HEK293 (cell line): ENCODE measurements around the gene PLA2G4E.

Source experiments
- CTCF ChIA-PET: fragments of 350-600 bp; formaldehyde crosslinking; extraction: SDS; loops from one replicate; lab custom pipeline; 2021; ENCODE audit warnings: antibody characterized with exemption; lab: Yijun Ruan, JAX
- POLR2A ChIA-PET: fragments of 300-600 bp; formaldehyde crosslinking; extraction: SDS; loops from one replicate; lab custom pipeline; 2020; ENCODE audit warnings: antibody characterized with exemption, inconsistent platforms; lab: Yijun Ruan, JAX
- H3K27ac ChIP-seq: fragments of 200-500 bp; sonication (Bioruptor generic); 2 replicates; pipeline ENCODE4 v1.5.1; 2014; ENCODE audit warnings: low read depth, low read length, control low read depth, inconsistent platforms; ENCODE audit errors: extremely low read depth
- H3K36me3 ChIP-seq, 2 experiments: fragments of 200-500 bp in 1 of 2; sonication (Bioruptor generic) in 1 of 2; 1 replicate in 1 of 2; 2 replicates in 1 of 2; pipeline ENCODE4 v1.5.1; 2014 to 2017; ENCODE audit warnings: inconsistent platforms in 2 of 2, low read length in 2 of 2; ENCODE audit not compliant: control insufficient read depth in 2 of 2, insufficient read depth in 1 of 2
- H3K4me1 ChIP-seq: fragments of 200-500 bp; sonication (Bioruptor generic); 2 replicates; pipeline ENCODE4 v1.5.1; 2014; ENCODE audit warnings: mild to moderate bottlenecking, low read length, inconsistent platforms; ENCODE audit not compliant: control insufficient read depth, insufficient read depth
- H3K4me3 ChIP-seq: 2 replicates; pipeline ENCODE4 v1.5.1; 2011; ENCODE audit warnings: low read depth, mild to moderate bottlenecking, control low read depth, low read length, moderate library complexity
- H3K9me3 ChIP-seq: fragments of 200-500 bp; sonication (Bioruptor generic); 2 replicates; pipeline ENCODE4 v1.5.1; 2014; ENCODE audit warnings: low read depth, low read length, inconsistent platforms; ENCODE audit not compliant: control insufficient read depth, insufficient read depth
- KLF1 ChIP-seq: fragments of 450-650 bp; formaldehyde crosslinking; IDR thresholded peaks from 2 replicates; pipeline ENCODE4 v1.5.1; 2016; ENCODE audit warnings: missing biosample characterization, missing genetic modification characterization
- TRIM28 ChIP-seq: IDR thresholded peaks from 2 replicates; pipeline ENCODE4 v1.6.1; 2011; ENCODE audit warnings: low read length, control low read depth, borderline replicate concordance
- ZNF175 ChIP-seq: fragments of 450-650 bp; formaldehyde crosslinking; IDR thresholded peaks from 2 replicates; pipeline ENCODE4 v1.5.1; 2016; ENCODE audit warnings: missing biosample characterization, missing genetic modification characterization
- ZNF202 ChIP-seq: fragments of 450-650 bp; formaldehyde crosslinking; IDR thresholded peaks from 2 replicates; pipeline ENCODE4 v1.5.1; 2016; ENCODE audit warnings: missing biosample characterization, missing genetic modification characterization, borderline replicate concordance
- ZNF239 ChIP-seq: fragments of 450-650 bp; formaldehyde crosslinking; IDR thresholded peaks from 2 replicates; pipeline ENCODE4 v1.5.1; 2016; ENCODE audit warnings: missing biosample characterization, missing genetic modification characterization
- ZNF266 ChIP-seq: fragments of 450-650 bp; formaldehyde crosslinking; IDR thresholded peaks from 2 replicates; pipeline ENCODE4 v1.5.1; 2016; ENCODE audit warnings: missing biosample characterization, missing genetic modification characterization, low read depth
- ZNF302 ChIP-seq: fragments of 450-650 bp; formaldehyde crosslinking; IDR thresholded peaks from 2 replicates; pipeline ENCODE4 v1.5.1; 2016; ENCODE audit warnings: missing biosample characterization, missing genetic modification characterization, low read depth
- ZNF433 ChIP-seq: fragments of 450-650 bp; formaldehyde crosslinking; IDR thresholded peaks from 2 replicates; pipeline ENCODE4 v1.5.1; 2016; ENCODE audit warnings: missing biosample characterization, missing genetic modification characterization, low read depth
- ZNF48 ChIP-seq: fragments of 450-650 bp; formaldehyde crosslinking; IDR thresholded peaks from 2 replicates; pipeline ENCODE4 v1.5.1; 2016; ENCODE audit warnings: missing biosample characterization, missing genetic modification characterization
- ZNF623 ChIP-seq: fragments of 450-650 bp; formaldehyde crosslinking; IDR thresholded peaks from 2 replicates; pipeline ENCODE4 v1.5.1; 2016; ENCODE audit warnings: missing biosample characterization, missing genetic modification characterization
- ZNF707 ChIP-seq: fragments of 450-650 bp; formaldehyde crosslinking; IDR thresholded peaks from 2 replicates; pipeline ENCODE4 v1.5.1; 2016; ENCODE audit warnings: missing biosample characterization, missing genetic modification characterization
- ZNF830 ChIP-seq: fragments of 450-650 bp; IDR thresholded peaks from 2 replicates; pipeline ENCODE4 v1.5.0; 2018; ENCODE audit warnings: missing biosample characterization, missing genetic modification characterization, low read depth, mild to moderate bottlenecking, moderate library complexity
- ZSCAN30 ChIP-seq: fragments of 450-650 bp; IDR thresholded peaks from 2 replicates; pipeline ENCODE4 v1.5.1; 2018; ENCODE audit warnings: missing biosample characterization, mild to moderate bottlenecking, missing genetic modification characterization, moderate library complexity
- ZXDB ChIP-seq: fragments of 450-650 bp; formaldehyde crosslinking; IDR thresholded peaks from 2 replicates; pipeline ENCODE4 v1.5.1; 2016; ENCODE audit warnings: missing biosample characterization, missing genetic modification characterization
- TF ChIP-seq, protein P1 (sequence below): fragments of 450-650 bp; formaldehyde crosslinking; IDR thresholded peaks from 2 replicates; pipeline ENCODE4 v1.5.1; 2016; ENCODE audit warnings: missing biosample characterization, missing genetic modification characterization, borderline replicate concordance
- TF ChIP-seq, protein P2 (sequence below): fragments of 450-650 bp; formaldehyde crosslinking; IDR thresholded peaks from 2 replicates; pipeline ENCODE4 v1.5.1; 2016; ENCODE audit warnings: missing biosample characterization, missing genetic modification characterization
- TF ChIP-seq, protein P3 (sequence below): fragments of 450-650 bp; formaldehyde crosslinking; conservative IDR thresholded peaks from 2 replicates; pipeline ENCODE4 v1.5.1; 2016; ENCODE audit warnings: low read depth, missing biosample characterization, missing genetic modification characterization
- TF ChIP-seq, protein P4 (sequence below): fragments of 450-650 bp; formaldehyde crosslinking; IDR thresholded peaks from 2 replicates; pipeline ENCODE4 v1.5.1; 2017; ENCODE audit warnings: missing biosample characterization, missing genetic modification characterization
- TF ChIP-seq, protein P5 (sequence below): fragments of 450-650 bp; formaldehyde crosslinking; IDR thresholded peaks from 2 replicates; pipeline ENCODE4 v1.5.1; 2017; ENCODE audit warnings: missing biosample characterization, missing genetic modification characterization

The PLA2G4E gene

DNA sequence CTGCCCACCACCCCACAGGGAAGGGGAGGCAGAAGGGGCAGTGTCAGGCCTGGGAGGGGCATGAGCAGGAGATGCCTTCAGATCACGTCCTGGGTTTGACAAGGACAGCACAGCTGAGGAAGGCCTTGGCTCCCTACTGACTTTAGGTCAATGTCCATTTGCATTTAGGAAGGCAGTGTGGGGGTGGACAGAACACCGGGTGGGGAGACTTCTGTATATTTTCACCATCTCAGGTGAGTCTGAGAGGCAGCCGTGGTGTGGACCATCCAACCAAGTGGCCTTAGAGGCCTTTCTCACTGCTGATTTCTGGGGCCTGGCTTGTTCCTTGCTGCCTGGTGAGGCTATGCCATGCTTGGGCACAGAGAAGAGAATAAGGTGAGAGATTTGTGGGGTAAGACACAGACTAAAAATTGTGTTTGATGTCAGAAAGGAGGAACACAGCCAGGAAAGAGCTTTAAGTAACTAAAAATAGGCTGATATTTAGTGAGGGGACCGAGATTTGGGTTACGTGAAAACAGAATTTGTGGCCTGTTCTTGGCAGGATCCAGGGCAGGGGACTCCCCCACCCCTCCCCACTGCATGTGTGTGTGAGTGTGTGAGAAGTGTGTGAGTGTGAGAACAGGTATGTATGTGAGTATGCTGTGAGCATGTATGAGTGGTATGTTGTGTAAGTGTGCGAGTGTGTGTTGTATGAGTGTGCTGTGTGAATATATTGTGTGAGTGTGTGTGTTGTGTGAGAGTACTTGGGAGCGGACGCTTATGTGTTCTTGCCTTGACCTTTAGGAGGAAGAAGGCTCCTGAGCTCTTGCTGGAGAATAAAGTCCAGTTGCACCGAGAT, 11.8 kb upstream of the PLA2G4E start:
- Histone ChIP-seq H3K4me3 (no peak overlapping the region), H3K9me3 (no peaks in the 10 kb centered on the region), H3K36me3 (no peaks in the 10 kb centered on the region), H3K27ac (no peak overlapping the region), H3K4me1 (no peaks in the 10 kb centered on the region)
- ChIA-PET POLR2A (no interaction called here), CTCF (no interaction called here)
- no peak for TF ChIP-seq ZNF433 (tag by site-specific recombination)
- TF ChIP-seq, protein P1, sequence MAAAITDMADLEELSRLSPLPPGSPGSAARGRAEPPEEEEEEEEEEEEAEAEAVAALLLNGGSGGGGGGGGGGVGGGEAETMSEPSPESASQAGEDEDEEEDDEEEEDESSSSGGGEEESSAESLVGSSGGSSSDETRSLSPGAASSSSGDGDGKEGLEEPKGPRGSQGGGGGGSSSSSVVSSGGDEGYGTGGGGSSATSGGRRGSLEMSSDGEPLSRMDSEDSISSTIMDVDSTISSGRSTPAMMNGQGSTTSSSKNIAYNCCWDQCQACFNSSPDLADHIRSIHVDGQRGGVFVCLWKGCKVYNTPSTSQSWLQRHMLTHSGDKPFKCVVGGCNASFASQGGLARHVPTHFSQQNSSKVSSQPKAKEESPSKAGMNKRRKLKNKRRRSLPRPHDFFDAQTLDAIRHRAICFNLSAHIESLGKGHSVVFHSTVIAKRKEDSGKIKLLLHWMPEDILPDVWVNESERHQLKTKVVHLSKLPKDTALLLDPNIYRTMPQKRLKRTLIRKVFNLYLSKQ (tag by site-specific recombination): no peak
- TF ChIP-seq ZNF48 (tag by site-specific recombination): no peak
- no peak for TF ChIP-seq TRIM28
- TF ChIP-seq, protein P2, sequence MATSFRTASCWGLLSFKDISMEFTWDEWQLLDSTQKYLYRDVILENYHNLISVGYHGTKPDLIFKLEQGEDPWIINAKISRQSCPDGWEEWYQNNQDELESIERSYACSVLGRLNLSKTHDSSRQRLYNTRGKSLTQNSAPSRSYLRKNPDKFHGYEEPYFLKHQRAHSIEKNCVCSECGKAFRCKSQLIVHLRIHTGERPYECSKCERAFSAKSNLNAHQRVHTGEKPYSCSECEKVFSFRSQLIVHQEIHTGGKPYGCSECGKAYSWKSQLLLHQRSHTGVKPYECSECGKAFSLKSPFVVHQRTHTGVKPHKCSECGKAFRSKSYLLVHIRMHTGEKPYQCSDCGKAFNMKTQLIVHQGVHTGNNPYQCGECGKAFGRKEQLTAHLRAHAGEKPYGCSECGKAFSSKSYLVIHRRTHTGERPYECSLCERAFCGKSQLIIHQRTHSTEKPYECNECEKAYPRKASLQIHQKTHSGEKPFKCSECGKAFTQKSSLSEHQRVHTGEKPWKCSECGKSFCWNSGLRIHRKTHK: no peak
- TF ChIP-seq, protein P3, sequence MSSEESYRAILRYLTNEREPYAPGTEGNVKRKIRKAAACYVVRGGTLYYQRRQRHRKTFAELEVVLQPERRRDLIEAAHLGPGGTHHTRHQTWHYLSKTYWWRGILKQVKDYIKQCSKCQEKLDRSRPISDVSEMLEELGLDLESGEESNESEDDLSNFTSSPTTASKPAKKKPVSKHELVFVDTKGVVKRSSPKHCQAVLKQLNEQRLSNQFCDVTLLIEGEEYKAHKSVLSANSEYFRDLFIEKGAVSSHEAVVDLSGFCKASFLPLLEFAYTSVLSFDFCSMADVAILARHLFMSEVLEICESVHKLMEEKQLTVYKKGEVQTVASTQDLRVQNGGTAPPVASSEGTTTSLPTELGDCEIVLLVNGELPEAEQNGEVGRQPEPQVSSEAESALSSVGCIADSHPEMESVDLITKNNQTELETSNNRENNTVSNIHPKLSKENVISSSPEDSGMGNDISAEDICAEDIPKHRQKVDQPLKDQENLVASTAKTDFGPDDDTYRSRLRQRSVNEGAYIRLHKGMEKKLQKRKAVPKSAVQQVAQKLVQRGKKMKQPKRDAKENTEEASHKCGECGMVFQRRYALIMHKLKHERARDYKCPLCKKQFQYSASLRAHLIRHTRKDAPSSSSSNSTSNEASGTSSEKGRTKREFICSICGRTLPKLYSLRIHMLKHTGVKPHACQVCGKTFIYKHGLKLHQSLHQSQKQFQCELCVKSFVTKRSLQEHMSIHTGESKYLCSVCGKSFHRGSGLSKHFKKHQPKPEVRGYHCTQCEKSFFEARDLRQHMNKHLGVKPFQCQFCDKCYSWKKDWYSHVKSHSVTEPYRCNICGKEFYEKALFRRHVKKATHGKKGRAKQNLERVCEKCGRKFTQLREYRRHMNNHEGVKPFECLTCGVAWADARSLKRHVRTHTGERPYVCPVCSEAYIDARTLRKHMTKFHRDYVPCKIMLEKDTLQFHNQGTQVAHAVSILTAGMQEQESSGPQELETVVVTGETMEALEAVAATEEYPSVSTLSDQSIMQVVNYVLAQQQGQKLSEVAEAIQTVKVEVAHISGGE: no peak

DNA sequence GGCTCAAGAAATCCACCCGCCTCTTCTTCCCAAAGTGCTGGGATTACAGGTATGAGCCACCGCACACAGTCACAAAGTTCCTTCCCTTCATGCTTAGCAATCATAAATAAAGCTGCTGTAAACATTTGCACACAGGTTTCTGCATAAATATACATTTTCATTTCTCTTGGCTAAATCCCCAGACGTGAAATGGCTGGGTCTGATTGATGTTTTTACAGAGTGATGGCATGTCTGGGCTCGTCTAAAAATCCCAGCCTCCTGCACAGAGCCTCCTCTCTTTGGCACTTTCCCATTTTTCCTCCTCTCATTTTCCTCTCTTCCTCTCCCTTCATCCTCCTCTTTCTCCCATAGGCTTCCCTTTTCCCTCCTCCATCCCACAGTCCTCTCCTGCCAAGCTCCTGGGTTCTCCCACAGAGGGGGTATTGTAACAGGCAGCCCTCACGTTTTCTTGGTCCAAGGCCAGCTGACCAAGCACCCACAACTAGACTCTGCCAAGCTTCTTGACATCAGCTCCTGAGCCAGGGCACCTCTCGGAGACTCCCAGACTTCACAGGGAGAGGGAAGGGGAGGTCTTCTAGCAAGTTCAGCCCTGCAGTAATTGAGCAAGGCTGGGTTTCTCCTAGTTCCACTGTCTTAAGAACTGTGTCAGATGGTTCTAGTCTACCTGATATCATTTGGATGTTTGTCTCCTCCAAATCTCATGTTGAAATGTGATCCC, 10.5 kb upstream of the PLA2G4E start:
- H3K4me3 ChIP-seq: no peak overlapping the region
- no peaks in the 10 kb centered on the region for H3K9me3 ChIP-seq
- H3K36me3 ChIP-seq: no peaks in the 10 kb centered on the region
- ChIA-PET POLR2A (no interaction called here), CTCF (no interaction called here)
- H3K27ac ChIP-seq: no peak overlapping the region
- TF ChIP-seq ZNF830 (no peak), ZNF239 (tag by site-specific recombination) (no peak), ZNF302 (no peak), ZSCAN30 (tag by site-specific recombination) (no peak), ZXDB (no peak), ZNF202 (tag by site-specific recombination) (no peak), ZNF175 (no peak), ZNF623 (no peak), ZNF707 (tag by site-specific recombination) (no peak), ZNF266 (no peak), KLF1 (tag by site-specific recombination) (no peak), TRIM28 (no peak)
- TF ChIP-seq, protein P4, sequence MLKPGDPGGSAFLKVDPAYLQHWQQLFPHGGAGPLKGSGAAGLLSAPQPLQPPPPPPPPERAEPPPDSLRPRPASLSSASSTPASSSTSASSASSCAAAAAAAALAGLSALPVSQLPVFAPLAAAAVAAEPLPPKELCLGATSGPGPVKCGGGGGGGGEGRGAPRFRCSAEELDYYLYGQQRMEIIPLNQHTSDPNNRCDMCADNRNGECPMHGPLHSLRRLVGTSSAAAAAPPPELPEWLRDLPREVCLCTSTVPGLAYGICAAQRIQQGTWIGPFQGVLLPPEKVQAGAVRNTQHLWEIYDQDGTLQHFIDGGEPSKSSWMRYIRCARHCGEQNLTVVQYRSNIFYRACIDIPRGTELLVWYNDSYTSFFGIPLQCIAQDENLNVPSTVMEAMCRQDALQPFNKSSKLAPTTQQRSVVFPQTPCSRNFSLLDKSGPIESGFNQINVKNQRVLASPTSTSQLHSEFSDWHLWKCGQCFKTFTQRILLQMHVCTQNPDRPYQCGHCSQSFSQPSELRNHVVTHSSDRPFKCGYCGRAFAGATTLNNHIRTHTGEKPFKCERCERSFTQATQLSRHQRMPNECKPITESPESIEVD (tag by site-specific recombination): no peak
- TF ChIP-seq, protein P5, sequence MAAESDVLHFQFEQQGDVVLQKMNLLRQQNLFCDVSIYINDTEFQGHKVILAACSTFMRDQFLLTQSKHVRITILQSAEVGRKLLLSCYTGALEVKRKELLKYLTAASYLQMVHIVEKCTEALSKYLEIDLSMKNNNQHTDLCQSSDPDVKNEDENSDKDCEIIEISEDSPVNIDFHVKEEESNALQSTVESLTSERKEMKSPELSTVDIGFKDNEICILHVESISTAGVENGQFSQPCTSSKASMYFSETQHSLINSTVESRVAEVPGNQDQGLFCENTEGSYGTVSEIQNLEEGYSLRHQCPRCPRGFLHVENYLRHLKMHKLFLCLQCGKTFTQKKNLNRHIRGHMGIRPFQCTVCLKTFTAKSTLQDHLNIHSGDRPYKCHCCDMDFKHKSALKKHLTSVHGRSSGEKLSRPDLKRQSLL (tag by site-specific recombination): no peak
- TF ChIP-seq, all 188 proteins: peak for 0
- no peaks in the 10 kb centered on the region for H3K4me1 ChIP-seq
